HL-60 (cell line): Measurements from ENCODE around the gene ZNF48.

ENCODE experiments used
- DNase-seq, 2 experiments: peaks; one replicate each; pipeline ENCODE4 v3.0.0-alpha.2; 2010 to 2020; ENCODE audit warnings: low read depth in 1 of 2, low spot score in 1 of 2
- H3K27ac ChIP-seq: fragments of 250-450 bp; sonication (Bioruptor Pico); replicated peaks from 2 replicates; pipeline ENCODE4 v1.5.1; 2020; ENCODE audit warnings: mild to moderate bottlenecking, moderate library complexity
- H3K27me3 ChIP-seq: fragments of 250-450 bp; sonication (Bioruptor Pico); 2 replicates; pipeline ENCODE4 v1.5.1; 2021; ENCODE audit warnings: mild to moderate bottlenecking, moderate library complexity; ENCODE audit not compliant: insufficient read depth, poor library complexity, severe bottlenecking
- H3K4me3 ChIP-seq: replicated peaks from 2 replicates; pipeline ENCODE4 v1.5.1; 2011; ENCODE audit warnings: mild to moderate bottlenecking, control low read depth, low read length; ENCODE audit not compliant: insufficient read depth
- CTCF ChIP-seq: IDR thresholded peaks from one replicate; pipeline ENCODE4 v1.5.1; 2011; ENCODE audit warnings: low read length, control low read depth, inconsistent platforms; ENCODE audit not compliant: insufficient read depth
- GABPA ChIP-seq: IDR thresholded peaks from 2 replicates; pipeline ENCODE4 v1.6.1; 2012; ENCODE audit warnings: low read depth
- POLR2AphosphoS5 ChIP-seq: IDR thresholded peaks from 2 replicates; pipeline ENCODE4 v1.6.1; 2012; ENCODE audit warnings: low read depth
- SPI1 ChIP-seq: IDR thresholded peaks from 2 replicates; pipeline ENCODE4 v1.6.1; 2012; ENCODE audit warnings: low read depth, mild to moderate bottlenecking, borderline replicate concordance
- TF ChIP-seq, protein P1 (sequence below): IDR thresholded peaks from 2 replicates; pipeline ENCODE4 v1.6.1; 2012; ENCODE audit warnings: low read depth; ENCODE audit not compliant: insufficient replicate concordance

The ZNF48 gene

DNA sequence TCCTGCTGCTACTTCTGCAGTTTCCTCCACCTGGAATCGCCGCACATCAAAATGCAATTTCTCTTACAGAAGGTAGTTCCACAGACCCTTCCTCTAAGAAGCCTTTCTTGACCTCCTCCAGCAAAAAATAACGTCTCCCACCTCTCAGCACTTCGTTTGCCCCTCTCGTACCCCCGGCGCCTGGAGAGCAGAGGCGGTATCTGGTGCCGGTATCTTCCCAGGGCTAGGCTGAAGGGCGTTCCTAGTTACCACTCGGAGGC lies 34.1 kb downstream of the ZNF48 start:
- Histone ChIP-seq H3K27me3 (no peaks in the 10 kb centered on the region), H3K4me3 (peak overlapping the region; percentile 100), H3K27ac (peak overlapping the region; percentile 78)
- DNase-seq = no peak
- TF ChIP-seq, protein P1, sequence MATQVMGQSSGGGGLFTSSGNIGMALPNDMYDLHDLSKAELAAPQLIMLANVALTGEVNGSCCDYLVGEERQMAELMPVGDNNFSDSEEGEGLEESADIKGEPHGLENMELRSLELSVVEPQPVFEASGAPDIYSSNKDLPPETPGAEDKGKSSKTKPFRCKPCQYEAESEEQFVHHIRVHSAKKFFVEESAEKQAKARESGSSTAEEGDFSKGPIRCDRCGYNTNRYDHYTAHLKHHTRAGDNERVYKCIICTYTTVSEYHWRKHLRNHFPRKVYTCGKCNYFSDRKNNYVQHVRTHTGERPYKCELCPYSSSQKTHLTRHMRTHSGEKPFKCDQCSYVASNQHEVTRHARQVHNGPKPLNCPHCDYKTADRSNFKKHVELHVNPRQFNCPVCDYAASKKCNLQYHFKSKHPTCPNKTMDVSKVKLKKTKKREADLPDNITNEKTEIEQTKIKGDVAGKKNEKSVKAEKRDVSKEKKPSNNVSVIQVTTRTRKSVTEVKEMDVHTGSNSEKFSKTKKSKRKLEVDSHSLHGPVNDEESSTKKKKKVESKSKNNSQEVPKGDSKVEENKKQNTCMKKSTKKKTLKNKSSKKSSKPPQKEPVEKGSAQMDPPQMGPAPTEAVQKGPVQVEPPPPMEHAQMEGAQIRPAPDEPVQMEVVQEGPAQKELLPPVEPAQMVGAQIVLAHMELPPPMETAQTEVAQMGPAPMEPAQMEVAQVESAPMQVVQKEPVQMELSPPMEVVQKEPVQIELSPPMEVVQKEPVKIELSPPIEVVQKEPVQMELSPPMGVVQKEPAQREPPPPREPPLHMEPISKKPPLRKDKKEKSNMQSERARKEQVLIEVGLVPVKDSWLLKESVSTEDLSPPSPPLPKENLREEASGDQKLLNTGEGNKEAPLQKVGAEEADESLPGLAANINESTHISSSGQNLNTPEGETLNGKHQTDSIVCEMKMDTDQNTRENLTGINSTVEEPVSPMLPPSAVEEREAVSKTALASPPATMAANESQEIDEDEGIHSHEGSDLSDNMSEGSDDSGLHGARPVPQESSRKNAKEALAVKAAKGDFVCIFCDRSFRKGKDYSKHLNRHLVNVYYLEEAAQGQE = no peak
- TF ChIP-seq GABPA (no peak), POLR2AphosphoS5 (no peak), SPI1 (no peak), CTCF (no peak)

- peak; percentile 44; the same call in 1 of the 2 replicates for TF ChIP-seq GABPA
- TF ChIP-seq, protein P1 = peak; percentile 23
- TF ChIP-seq SPI1 = peak; percentile 44; the same call in 1 of the 2 replicates
- peak; percentile 52 for TF ChIP-seq CTCF
- TF ChIP-seq POLR2AphosphoS5 = peak; percentile 60
- Histone ChIP-seq H3K27me3 (no peaks in the 10 kb centered on the region), H3K27ac (peak within 1 kb of the TSS; percentile 78), H3K4me3 (peak within 1 kb of the TSS; percentile 100)
- peak; percentile 100 for DNase-seq
These were observed 34.6 kb downstream of the ZNF48 start, which contains the start of gene DCTPP1 for GRCh38 chr16:30429678-30430427. Gene DCTPP1 (minus strand): TSS chr16:30430030. CDS start chr16:30429980, 50 bp downstream.

- TF ChIP-seq GABPA = no peak
- TF ChIP-seq, protein P1 = no peak
- no peak for TF ChIP-seq SPI1
- TF ChIP-seq POLR2AphosphoS5 = no peak; the same call in 1 of the 2 replicates
- TF ChIP-seq CTCF = no peak
- DNase-seq = peak in 1 of 2 experiments; percentile 69
- Histone ChIP-seq H3K4me3 (0 out of 2 replicates have a peak overlapping the region, but pooled peaks have one; percentile 13), H3K27me3 (no peaks in the 10 kb centered on the region), H3K27ac (peak overlapping the region; percentile 34)
These were observed 35.3 kb downstream of the ZNF48 start for GRCh38 chr16:30430428-30430970.
